K562 (cell line): ENCODE measurements around the gene FANCC. TPM values are rescaled to one million over a fixed set of nuclear protein-coding genes. Genes with fewer than 3 reads are reported as not detected.

Experiments
- C11orf30 ChIP-seq: fragments of 450-650 bp; IDR thresholded peaks from 2 replicates; pipeline ENCODE4 v1.6.1; 2016; ENCODE audit warnings: low read depth, mild to moderate bottlenecking
- CCNT2 ChIP-seq: IDR thresholded peaks from 2 replicates; pipeline ENCODE4 v1.6.1; 2011; ENCODE audit warnings: borderline replicate concordance, low read depth, mild to moderate bottlenecking, moderate library complexity, mixed read lengths, low read length; ENCODE audit not compliant: insufficient read length; ENCODE audit errors: extremely low read depth
- EZH2 ChIP-seq: IDR thresholded peaks from 2 replicates; pipeline ENCODE4 v1.6.1; 2012; ENCODE audit warnings: low read depth, mild to moderate bottlenecking, inconsistent platforms, low read length, borderline replicate concordance
- GTF2B ChIP-seq: IDR thresholded peaks from 2 replicates; pipeline ENCODE4 v1.6.1; 2011; ENCODE audit not compliant: insufficient read length; ENCODE audit errors: extremely low read depth
- ID3 ChIP-seq, 2 experiments: fragments of 250-450 bp in 1 of 2; fragments of 450-650 bp in 1 of 2; sonication (Bioruptor Pico) in 1 of 2; IDR thresholded peaks; 2 replicates each; pipeline versions ENCODE4 v1.6.1 to v1.8.0; 2016 to 2021; ENCODE audit warnings: mild to moderate bottlenecking in 2 of 2, moderate library complexity in 2 of 2, missing compliant biosample characterization in 1 of 2, missing genetic modification characterization in 1 of 2
- MAFK ChIP-seq: IDR thresholded peaks from 2 replicates; pipeline ENCODE4 v1.6.1; 2011; ENCODE audit warnings: low read length, improper control_type of control experiment
- NCOR1 ChIP-seq: fragments of 450-650 bp; IDR thresholded peaks from 2 replicates; pipeline ENCODE4 v1.6.1; 2016; ENCODE audit warnings: mild to moderate bottlenecking, moderate library complexity
- RREB1 ChIP-seq: fragments of 250-450 bp; sonication (Bioruptor Pico); IDR thresholded peaks from 2 replicates; pipeline ENCODE4 v1.4.0; 2020
- SLC30A9 ChIP-seq: fragments of 250-450 bp; sonication (Bioruptor Pico); IDR thresholded peaks from 2 replicates; pipeline ENCODE4 v1.8.0; 2022; ENCODE audit warnings: mild to moderate bottlenecking, moderate library complexity
- SNAPC5 ChIP-seq: fragments of 250-450 bp; sonication (Bioruptor Pico); IDR thresholded peaks from 2 replicates; pipeline ENCODE4 v1.8.0; 2021; ENCODE audit warnings: moderate library complexity, mild to moderate bottlenecking, inconsistent platforms
- SUPT5H ChIP-seq: fragments of 450-650 bp; IDR thresholded peaks from 2 replicates; pipeline ENCODE4 v1.6.1; 2016
- U2AF2 ChIP-seq: fragments of 200-400 bp; formaldehyde crosslinking; optimal IDR thresholded peaks from 2 replicates; pipeline ENCODE3; 2017; ENCODE audit warnings: low read depth, mild to moderate bottlenecking, low read length
- ZMIZ1 ChIP-seq, 2 experiments: fragments of 150-350 bp in 1 of 2; IDR thresholded peaks; 2 replicates each; pipeline ENCODE4 v1.6.1; 2012 to 2016; ENCODE audit warnings: low read depth in 2 of 2, low read length in 2 of 2, mild to moderate bottlenecking in 1 of 2, moderate library complexity in 1 of 2
- ZNF174 ChIP-seq: fragments of 250-450 bp; sonication (Bioruptor Pico); IDR thresholded peaks from 2 replicates; pipeline ENCODE4 v1.4.0; 2020; ENCODE audit warnings: mild to moderate bottlenecking
- ZNF23 ChIP-seq: fragments of 250-450 bp; sonication (Bioruptor Pico); IDR thresholded peaks from 2 replicates; pipeline ENCODE4 v1.4.0; 2020; ENCODE audit warnings: mild to moderate bottlenecking
- ZNF347 ChIP-seq: fragments of 450-650 bp; formaldehyde crosslinking; IDR thresholded peaks from 2 replicates; pipeline ENCODE4 v1.4.0; 2020; ENCODE audit warnings: low read depth, mild to moderate bottlenecking, moderate library complexity
- ZNF696 ChIP-seq: fragments of 250-450 bp; sonication (Bioruptor Pico); conservative IDR thresholded peaks from 2 replicates; pipeline ENCODE4 v1.4.0; 2020; ENCODE audit warnings: mild to moderate bottlenecking, moderate library complexity
- polyA plus RNA-seq, 8 experiments: library from polyadenylated mRNA; depleted of rRNA in 4 of 8; stranded (reverse) in 5 of 8; unstranded in 3 of 8; fragments of >200 nt; fragmentation: Nextera tagmentation in 2 of 8; fragmentation: Illumina TruSeq in 1 of 8; extraction: Ambion mirVana in 2 of 8; extraction: Trizol in 1 of 8; gene quantifications; 2 replicates each; pipeline versions ENCODE4 v1.2.1 to v1.2.3, GENCODE V29; 2011 to 2014; ENCODE audit warnings: inconsistent platforms in 1 of 8, missing spikeins in 1 of 8
- total RNA-seq, 7 experiments: library from RNA; depleted of rRNA in 6 of 7; stranded (reverse); fragments of >200 nt in 6 of 7; fragmentation: Illumina TruSeq in 2 of 7; extraction: Trizol in 2 of 7; gene quantifications; 2 replicates each; pipeline versions ENCODE4 v1.2.1 to v1.2.3, GENCODE V29; 2011 to 2021; ENCODE audit warnings: low replicate concordance in 1 of 7

Gene FANCC
- total and polyA plus RNA-seq, 9 of the 15 experiments (the other 6 are each of a cell fraction or from before 2014, with no cell fraction given) = 4.6 to 18.4 (median 14.2) TPM

GRCh38 chr9:95317119-95317892 lies at the start of gene FANCC (continued):
- TF ChIP-seq ZMIZ1 (IDR thresholded peaks at IDR 0.05; ENCODE audit: low read depth in 2 of 2, low read length in 2 of 2) (no peak), C11orf30 (peak; percentile 27; the same call in 1 of the 2 replicates), ID3 (CRISPR knock-in tag; IDR thresholded peaks at IDR 0.05) (no peak), ID3 (tag; IDR thresholded peaks at IDR 0.05) (no peak), ZNF174 (CRISPR knock-in tag) (no peak), CCNT2 (peak; percentile 73), RREB1 (CRISPR knock-in tag) (peak; percentile 61; the same call in 1 of the 2 replicates), SLC30A9 (no peak), U2AF2 (no peak), ZNF696 (CRISPR knock-in tag) (no peak), SUPT5H (peak; percentile 90), SNAPC5 (CRISPR knock-in tag) (no peak), ZNF23 (CRISPR knock-in tag) (no peak), EZH2 (no peak), MAFK (no peak), ZNF347 (CRISPR knock-in tag) (no peak), GTF2B (no peak), NCOR1 (no peak)
